HepG2 (cell line): ENCODE data around the gene SPOP. TPM values are rescaled to one million over a fixed set of nuclear protein-coding genes. Genes with fewer than 3 reads are reported as not detected.

ENCODE experiments used
- DMAP1 ChIP-seq: IDR thresholded peaks from 2 replicates; pipeline ENCODE4 v1.6.1; 2016
- FOXK1 ChIP-seq: sonication (generic); formaldehyde crosslinking; IDR thresholded peaks from 2 replicates; pipeline ENCODE4 v1.4.0; 2020; ENCODE audit warnings: low read depth, missing genetic modification reagents, borderline replicate concordance
- HES4 ChIP-seq: sonication (generic); formaldehyde crosslinking; IDR thresholded peaks from 2 replicates; pipeline ENCODE4 v1.9.0; 2021; ENCODE audit warnings: mild to moderate bottlenecking, missing genetic modification reagents, borderline replicate concordance
- KAT8 ChIP-seq: IDR thresholded peaks from 2 replicates; pipeline ENCODE4 v1.6.1; 2016; ENCODE audit warnings: missing genetic modification reagents, missing compliant biosample characterization
- KDM1A ChIP-seq: IDR thresholded peaks from 2 replicates; pipeline ENCODE4 v1.6.1; 2016; ENCODE audit warnings: missing compliant biosample characterization
- MEIS1 ChIP-seq: sonication (generic); formaldehyde crosslinking; IDR thresholded peaks from 2 replicates; pipeline ENCODE4 v1.9.0; 2021; ENCODE audit warnings: mild to moderate bottlenecking, missing genetic modification reagents, moderate library complexity, borderline replicate concordance
- MIER2 ChIP-seq: IDR thresholded peaks from 2 replicates; pipeline ENCODE4 v1.6.1; 2016; ENCODE audit warnings: missing biosample characterization, missing genetic modification reagents
- MXI1 ChIP-seq: IDR thresholded peaks from 3 replicates; pipeline ENCODE4 v1.6.1; 2012; ENCODE audit warnings: low read depth, low read length, inconsistent platforms, borderline replicate concordance
- NPAS2 ChIP-seq: sonication (generic); formaldehyde crosslinking; IDR thresholded peaks from 2 replicates; pipeline ENCODE4 v1.8.0; 2022; ENCODE audit warnings: mild to moderate bottlenecking, missing genetic modification reagents, borderline replicate concordance
- PHF20 ChIP-seq: sonication (generic); formaldehyde crosslinking; IDR thresholded peaks from 2 replicates; pipeline ENCODE4 v1.5.0; 2020; ENCODE audit warnings: mild to moderate bottlenecking, missing genetic modification reagents
- SOX5 ChIP-seq: IDR thresholded peaks from 2 replicates; pipeline ENCODE4 v1.6.1; 2016; ENCODE audit warnings: borderline replicate concordance
- SP140L ChIP-seq: sonication (generic); formaldehyde crosslinking; IDR thresholded peaks from 2 replicates; pipeline ENCODE4 v1.4.0; 2020; ENCODE audit warnings: missing genetic modification reagents, borderline replicate concordance
- SPEN ChIP-seq: sonication (generic); formaldehyde crosslinking; IDR thresholded peaks from 2 replicates; pipeline ENCODE4 v1.5.1; 2020; ENCODE audit warnings: low read depth, mild to moderate bottlenecking, missing genetic modification reagents
- STAG1 ChIP-seq: sonication (generic); formaldehyde crosslinking; IDR thresholded peaks from 2 replicates; pipeline ENCODE4 v1.4.0; 2020; ENCODE audit warnings: missing genetic modification reagents
- TARDBP ChIP-seq: sonication (generic); formaldehyde crosslinking; IDR thresholded peaks from 2 replicates; pipeline ENCODE4 v1.8.0; 2022; ENCODE audit warnings: mild to moderate bottlenecking, missing genetic modification reagents
- YEATS2 ChIP-seq: sonication (generic); formaldehyde crosslinking; IDR thresholded peaks from 2 replicates; pipeline ENCODE4 v1.4.0; 2020; ENCODE audit warnings: missing genetic modification reagents, borderline replicate concordance
- YY1 ChIP-seq: IDR thresholded peaks from 2 replicates; pipeline ENCODE4 v1.6.1; 2011; ENCODE audit warnings: low read length, low read depth, moderate library complexity, mild to moderate bottlenecking; ENCODE audit not compliant: insufficient read depth, insufficient replicate concordance
- ZKSCAN8 ChIP-seq: IDR thresholded peaks from 2 replicates; pipeline ENCODE4 v1.6.1; 2016; ENCODE audit warnings: borderline replicate concordance, missing genetic modification reagents, missing compliant biosample characterization
- ZNF207 ChIP-seq: fragments of 450-650 bp; IDR thresholded peaks from 2 replicates; pipeline ENCODE4 v1.6.1; 2016; ENCODE audit warnings: antibody characterized with exemption, borderline replicate concordance
- ZNF33B ChIP-seq: sonication (generic); formaldehyde crosslinking; IDR thresholded peaks from 2 replicates; pipeline ENCODE4 v1.5.1; 2020; ENCODE audit warnings: mild to moderate bottlenecking, missing genetic modification reagents
- ZNF431 ChIP-seq: sonication (generic); formaldehyde crosslinking; IDR thresholded peaks from 2 replicates; pipeline ENCODE4 v1.9.0; 2022; ENCODE audit warnings: missing genetic modification reagents, low read depth, mild to moderate bottlenecking, borderline replicate concordance
- ZNF574 ChIP-seq: sonication (generic); formaldehyde crosslinking; IDR thresholded peaks from 2 replicates; pipeline ENCODE4 v1.4.0; 2020; ENCODE audit warnings: missing genetic modification reagents
- ZNF782 ChIP-seq: sonication (generic); formaldehyde crosslinking; IDR thresholded peaks from 2 replicates; pipeline ENCODE4 v1.4.0; 2020; ENCODE audit warnings: missing genetic modification reagents, mild to moderate bottlenecking, borderline replicate concordance
- polyA plus RNA-seq, 8 experiments: library from polyadenylated mRNA; depleted of rRNA in 3 of 8; stranded (reverse) in 7 of 8; unstranded in 1 of 8; fragments of >200 nt; fragmentation: Illumina TruSeq in 4 of 8; extraction: Trizol in 4 of 8; gene quantifications; 2 replicates each; pipeline versions ENCODE4 v1.2.1 to v1.2.3, GENCODE V29; 2011 to 2016; ENCODE audit warnings: low read depth in 4 of 8, missing spikeins in 1 of 8, mixed read lengths in 1 of 8; ENCODE audit not compliant: insufficient read depth in 1 of 8
- total RNA-seq, 5 experiments: library from RNA; depleted of rRNA; stranded (reverse); fragments of >200 nt; fragmentation: Illumina TruSeq; extraction: Trizol; gene quantifications; 2 replicates each; pipeline ENCODE4 v1.2.3, GENCODE V29; 2016; ENCODE audit warnings: low read depth in 1 of 5
- TF ChIP-seq, protein P1 (sequence below): sonication (generic); formaldehyde crosslinking; IDR thresholded peaks from 2 replicates; pipeline ENCODE4 v1.4.0; 2020; ENCODE audit warnings: missing genetic modification reagents
- TF ChIP-seq, protein P2 (sequence below): sonication (generic); formaldehyde crosslinking; IDR thresholded peaks from 2 replicates; pipeline ENCODE4 v1.5.1; 2020; ENCODE audit warnings: missing genetic modification reagents, mild to moderate bottlenecking, borderline replicate concordance

The SPOP gene
- total and polyA plus RNA-seq, 2 of the 13 experiments (the other 11 are each of a cell fraction or from before 2014, with no cell fraction given): 52.8 to 60.8 TPM

DNA sequence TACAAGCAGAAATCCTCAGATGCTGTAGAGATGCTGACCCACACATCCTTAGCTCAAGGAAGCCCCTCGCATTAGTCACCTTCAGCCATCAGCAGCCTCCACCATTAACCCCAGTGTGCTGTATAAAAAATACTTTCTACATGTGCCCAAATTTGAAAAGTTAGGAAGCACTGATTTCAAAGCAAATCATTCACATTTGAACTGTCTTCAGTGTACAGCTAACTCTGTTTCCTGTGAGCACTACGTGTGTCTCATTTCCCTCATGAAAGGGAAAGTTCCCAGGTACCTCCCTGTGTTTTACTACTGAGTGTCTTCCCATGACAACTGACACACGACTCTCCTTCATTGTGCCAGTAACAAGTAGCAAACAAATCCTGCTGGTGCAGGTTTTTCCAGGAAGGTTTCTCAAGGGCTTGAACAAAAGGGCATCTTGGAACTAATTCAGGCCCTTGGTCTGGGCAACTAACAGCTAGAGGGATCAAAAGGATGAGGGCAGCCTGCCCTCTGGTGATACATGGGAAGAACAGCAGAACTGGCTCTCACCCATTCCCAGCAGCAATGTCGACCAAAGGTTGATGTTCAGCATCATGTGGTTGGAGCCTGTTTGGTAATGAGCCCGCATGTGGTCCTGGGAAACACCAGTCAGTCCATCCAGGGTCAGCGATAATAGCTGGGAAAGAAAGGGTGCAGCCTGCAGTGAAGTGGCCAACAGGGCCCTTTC, 25.8 kb upstream of the SPOP start (continued):
- peak; percentile 15; the same call in 1 of the 2 replicates for TF ChIP-seq YEATS2 (CRISPR knock-in tag)
- no peak for TF ChIP-seq ZNF207
- TF ChIP-seq KDM1A (CRISPR knock-in tag): peak; percentile 48; the same call in 1 of the 2 replicates
- TF ChIP-seq ZKSCAN8 (CRISPR knock-in tag): peak; percentile 66; the same call in 1 of the 2 replicates
- TF ChIP-seq ZNF431: 0 out of 2 replicates have a peak, but pooled peaks have one; percentile 45
- peak; percentile 30; the same call in 1 of the 2 replicates for TF ChIP-seq FOXK1 (CRISPR knock-in tag)
- peak; percentile 44; the same call in 1 of the 2 replicates for TF ChIP-seq PHF20 (CRISPR knock-in tag)
- TF ChIP-seq MIER2 (CRISPR knock-in tag): 0 out of 2 replicates have a peak, but pooled peaks have one; percentile 52
- TF ChIP-seq ZNF782 (CRISPR knock-in tag): peak; percentile 77; the same call in 1 of the 2 replicates
- no peak for TF ChIP-seq MEIS1 (CRISPR knock-in tag)
- TF ChIP-seq DMAP1 (CRISPR knock-in tag): peak; percentile 47; the same call in 1 of the 2 replicates
- TF ChIP-seq HES4 (CRISPR knock-in tag): no peak
- no peak for TF ChIP-seq SP140L (CRISPR knock-in tag)
- 0 out of 2 replicates have a peak, but pooled peaks have one; percentile 25 for TF ChIP-seq ZNF33B (CRISPR knock-in tag)
- TF ChIP-seq NPAS2 (CRISPR knock-in tag): no peak
- no peak for TF ChIP-seq YY1
- peak; percentile 73; the same call in 1 of the 2 replicates for TF ChIP-seq SPEN (CRISPR knock-in tag)
- TF ChIP-seq TARDBP (CRISPR knock-in tag): peak; percentile 57; the same call in 1 of the 2 replicates
- TF ChIP-seq, protein P1, sequence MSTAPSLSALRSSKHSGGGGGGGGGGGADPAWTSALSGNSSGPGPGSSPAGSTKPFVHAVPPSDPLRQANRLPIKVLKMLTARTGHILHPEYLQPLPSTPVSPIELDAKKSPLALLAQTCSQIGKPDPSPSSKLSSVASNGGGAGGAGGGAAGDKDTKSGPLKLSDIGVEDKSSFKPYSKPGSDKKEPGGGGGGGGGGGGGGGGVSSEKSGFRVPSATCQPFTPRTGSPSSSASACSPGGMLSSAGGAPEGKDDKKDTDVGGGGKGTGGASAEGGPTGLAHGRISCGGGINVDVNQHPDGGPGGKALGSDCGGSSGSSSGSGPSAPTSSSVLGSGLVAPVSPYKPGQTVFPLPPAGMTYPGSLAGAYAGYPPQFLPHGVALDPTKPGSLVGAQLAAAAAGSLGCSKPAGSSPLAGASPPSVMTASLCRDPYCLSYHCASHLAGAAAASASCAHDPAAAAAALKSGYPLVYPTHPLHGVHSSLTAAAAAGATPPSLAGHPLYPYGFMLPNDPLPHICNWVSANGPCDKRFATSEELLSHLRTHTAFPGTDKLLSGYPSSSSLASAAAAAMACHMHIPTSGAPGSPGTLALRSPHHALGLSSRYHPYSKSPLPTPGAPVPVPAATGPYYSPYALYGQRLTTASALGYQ: no peak
- peak; percentile 43; the same call in 1 of the 2 replicates for TF ChIP-seq KAT8 (CRISPR knock-in tag)
- TF ChIP-seq ZNF574 (CRISPR knock-in tag): peak; percentile 47; the same call in 1 of the 2 replicates
- TF ChIP-seq STAG1 (CRISPR knock-in tag): peak; percentile 88
- peak; percentile 40; the same call in 1 of the 3 replicates for TF ChIP-seq MXI1
- TF ChIP-seq, protein P2, sequence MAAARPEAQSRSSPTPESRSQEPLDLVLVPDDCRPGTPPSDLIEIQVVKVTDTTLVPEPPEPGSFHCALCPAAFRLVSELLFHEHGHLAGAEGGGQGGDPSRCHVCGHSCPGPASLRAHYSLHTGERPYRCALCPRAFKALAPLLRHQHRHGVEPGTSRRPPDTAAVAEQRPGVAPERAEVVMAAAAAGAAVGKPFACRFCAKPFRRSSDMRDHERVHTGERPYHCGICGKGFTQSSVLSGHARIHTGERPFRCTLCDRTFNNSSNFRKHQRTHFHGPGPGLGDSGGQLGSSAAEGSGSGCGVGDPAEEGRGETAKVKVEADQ (CRISPR knock-in tag): 0 out of 2 replicates have a peak, but pooled peaks have one; percentile 29
- TF ChIP-seq SOX5 (CRISPR knock-in tag): 0 out of 2 replicates have a peak, but pooled peaks have one; percentile 38
